ENCODE measurements around the gene ITPR2. TPM values are rescaled to one million over a fixed set of nuclear protein-coding genes. Genes with fewer than 3 reads are reported as not detected.
"Not testable (repeated sequence)": the region's sequence is repeated elsewhere in the genome, so short reads cannot be mapped to it uniquely, and the experiment has no call there.

ITPR2 gene
- total RNA-seq, 6 experiments from 2014 or later, result 6.9 to 8.4 (median 7.6) TPM

- H3K36me3 Mint-ChIP-seq (ENCODE audit: low read depth), result peaks cover 13% of the 10 kb centered on the region
- DNase-seq, result no peak
- TF ChIP-seq, protein P1, sequence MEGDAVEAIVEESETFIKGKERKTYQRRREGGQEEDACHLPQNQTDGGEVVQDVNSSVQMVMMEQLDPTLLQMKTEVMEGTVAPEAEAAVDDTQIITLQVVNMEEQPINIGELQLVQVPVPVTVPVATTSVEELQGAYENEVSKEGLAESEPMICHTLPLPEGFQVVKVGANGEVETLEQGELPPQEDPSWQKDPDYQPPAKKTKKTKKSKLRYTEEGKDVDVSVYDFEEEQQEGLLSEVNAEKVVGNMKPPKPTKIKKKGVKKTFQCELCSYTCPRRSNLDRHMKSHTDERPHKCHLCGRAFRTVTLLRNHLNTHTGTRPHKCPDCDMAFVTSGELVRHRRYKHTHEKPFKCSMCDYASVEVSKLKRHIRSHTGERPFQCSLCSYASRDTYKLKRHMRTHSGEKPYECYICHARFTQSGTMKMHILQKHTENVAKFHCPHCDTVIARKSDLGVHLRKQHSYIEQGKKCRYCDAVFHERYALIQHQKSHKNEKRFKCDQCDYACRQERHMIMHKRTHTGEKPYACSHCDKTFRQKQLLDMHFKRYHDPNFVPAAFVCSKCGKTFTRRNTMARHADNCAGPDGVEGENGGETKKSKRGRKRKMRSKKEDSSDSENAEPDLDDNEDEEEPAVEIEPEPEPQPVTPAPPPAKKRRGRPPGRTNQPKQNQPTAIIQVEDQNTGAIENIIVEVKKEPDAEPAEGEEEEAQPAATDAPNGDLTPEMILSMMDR (IDR thresholded peaks at IDR 0.05), result no peak
These were observed 509.3 kb downstream of the ITPR2 start for GRCh38 chr12:26323673-26324072.

DNA sequence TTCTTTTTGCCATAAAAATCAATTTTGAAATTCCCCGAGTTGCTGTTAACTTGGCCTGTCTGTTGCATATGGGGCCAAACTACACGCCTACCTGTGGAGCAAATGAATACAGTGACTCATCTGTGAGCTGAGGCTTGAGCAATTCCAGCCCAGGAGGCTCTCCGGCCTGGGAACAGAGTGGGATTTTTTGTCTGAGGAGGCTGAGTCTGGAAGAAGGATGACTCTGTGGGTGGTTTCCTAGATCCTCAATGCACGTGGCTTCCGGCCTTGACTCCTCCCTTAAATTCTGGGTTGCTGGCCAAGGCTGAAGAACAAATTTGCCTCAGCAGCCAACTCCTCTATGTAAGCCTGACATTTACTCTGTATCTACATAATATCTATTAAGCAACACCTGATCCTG lies 513.5 kb downstream of the ITPR2 start:
- Mint-ChIP-seq H3K9me3 (peaks cover 9% of the 10 kb centered on the region), H3K4me3 (no peak overlapping the region), H3K36me3 (ENCODE audit: low read depth) (peaks cover 17% of the 10 kb centered on the region), H3K27me3 (ENCODE audit: insufficient read depth) (peaks cover 2% of the 10 kb centered on the region), H3K27ac (peak overlapping the region; percentile 62), H3K4me1 (ENCODE audit: low read depth) (peaks cover 30% of the 10 kb centered on the region)
- DNase-seq, result peak; percentile 18
- TF ChIP-seq, protein P1 (IDR thresholded peaks at IDR 0.05), result no peak

More at GRCh38 chr12:26323673-26324072, 509.3 kb downstream of the ITPR2 start:
- no peak overlapping the region for H3K4me3 Mint-ChIP-seq
- H3K27ac Mint-ChIP-seq, result no peak overlapping the region
- H3K27me3 Mint-ChIP-seq (ENCODE audit: insufficient read depth), result peaks cover 3% of the 10 kb centered on the region
- peaks cover 14% of the 10 kb centered on the region for H3K4me1 Mint-ChIP-seq (ENCODE audit: low read depth)
- peaks cover 9% of the 10 kb centered on the region for H3K9me3 Mint-ChIP-seq

DNA sequence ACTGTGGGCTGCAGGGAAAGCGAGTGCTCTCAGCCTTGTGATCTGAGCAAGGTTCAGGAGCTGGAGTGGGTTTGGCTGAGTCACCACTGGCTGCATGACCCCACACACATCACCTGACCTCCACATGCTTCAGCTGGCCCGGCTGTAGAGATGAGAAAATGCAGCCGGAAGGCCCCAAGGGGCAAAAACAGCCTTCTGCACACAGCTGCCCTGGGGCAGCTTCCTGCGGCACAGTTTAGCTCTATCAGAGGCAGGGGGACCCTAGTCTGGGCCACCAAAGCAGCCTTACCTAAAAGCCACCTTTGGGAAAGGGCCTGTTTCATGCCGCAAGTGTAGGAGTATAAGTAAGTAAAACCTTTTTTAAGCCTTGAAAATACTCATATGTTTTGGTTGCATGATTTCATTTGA lies 514.3 kb downstream of the ITPR2 start:
- Mint-ChIP-seq H3K27me3 (ENCODE audit: insufficient read depth) (peaks cover 5% of the 10 kb centered on the region), H3K9me3 (peaks cover 15% of the 10 kb centered on the region), H3K36me3 (ENCODE audit: low read depth) (peaks cover 24% of the 10 kb centered on the region), H3K4me3 (peak overlapping the region; percentile 24), H3K27ac (peak overlapping the region; percentile 83), H3K4me1 (ENCODE audit: low read depth) (peaks cover 30% of the 10 kb centered on the region)
- peak; percentile 60 for DNase-seq
- TF ChIP-seq, protein P1 (IDR thresholded peaks at IDR 0.05), result no peak

DNA sequence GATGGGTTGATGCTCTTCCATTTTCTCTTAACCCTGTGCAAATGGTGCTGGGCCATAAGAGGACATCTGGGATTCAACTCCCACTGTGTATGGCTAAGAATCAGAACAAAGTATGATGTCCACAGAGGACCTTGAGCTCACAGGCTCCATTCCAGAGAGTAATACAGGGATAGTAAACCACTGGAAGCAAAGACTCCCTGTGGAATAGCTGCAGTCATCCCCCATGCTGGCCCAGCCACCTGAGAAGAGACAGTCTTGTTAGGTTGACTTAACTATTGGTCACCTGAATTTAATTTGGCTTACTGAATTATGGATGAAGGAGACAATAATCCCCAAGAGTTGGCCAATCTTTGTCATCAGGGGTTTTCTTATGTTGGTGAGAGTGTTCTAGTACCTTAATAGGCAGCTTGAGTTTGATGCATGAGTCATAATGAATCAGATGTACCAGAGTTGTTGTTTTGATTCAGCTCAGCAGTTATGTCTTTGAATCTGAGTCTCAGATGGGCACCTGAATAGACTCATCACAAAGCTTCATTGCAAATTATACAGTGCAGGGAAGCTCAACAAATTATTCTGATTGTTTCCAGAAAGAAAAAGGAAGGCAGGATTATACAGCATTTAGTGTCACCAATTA lies 514.9 kb downstream of the ITPR2 start:
- Mint-ChIP-seq H3K4me1 (ENCODE audit: low read depth) (peaks cover 30% of the 10 kb centered on the region), H3K36me3 (ENCODE audit: low read depth) (peaks cover 30% of the 10 kb centered on the region), H3K4me3 (peak overlapping the region; percentile 15; the same call in 1 of the 2 replicates), H3K9me3 (peaks cover 21% of the 10 kb centered on the region), H3K27ac (peak overlapping the region; percentile 83), H3K27me3 (ENCODE audit: insufficient read depth) (peaks cover 8% of the 10 kb centered on the region)
- TF ChIP-seq, protein P1 (IDR thresholded peaks at IDR 0.05), result no peak
- DNase-seq, result peak; percentile 64

DNA sequence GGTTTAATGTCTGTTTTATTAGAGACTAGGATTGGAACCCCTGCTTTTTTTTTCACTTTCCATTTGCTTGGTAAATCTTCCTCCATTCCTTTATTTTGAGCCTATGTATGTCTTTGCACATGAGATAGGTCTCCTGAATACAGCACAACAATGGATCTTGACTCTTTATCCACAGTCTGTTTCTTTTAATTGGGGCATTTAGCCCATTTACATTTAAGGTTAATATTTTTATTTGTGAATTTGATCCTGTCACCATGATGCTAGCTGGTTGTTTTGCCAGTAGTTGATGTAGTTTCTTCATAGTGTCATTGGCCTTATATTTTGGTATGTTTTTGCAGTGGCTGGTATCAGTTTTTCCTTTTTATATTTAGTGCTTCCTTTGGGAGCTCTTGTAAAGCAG lies 518.9 kb downstream of the ITPR2 start:
- H3K27me3 Mint-ChIP-seq (ENCODE audit: insufficient read depth); H3K27ac Mint-ChIP-seq; DNase-seq; H3K4me3 Mint-ChIP-seq: not testable (repeated sequence)
- H3K9me3 Mint-ChIP-seq, result peaks cover 19% of the 10 kb centered on the region
- peaks cover 20% of the 10 kb centered on the region for H3K4me1 Mint-ChIP-seq (ENCODE audit: low read depth)
- peaks cover 19% of the 10 kb centered on the region for H3K36me3 Mint-ChIP-seq (ENCODE audit: low read depth)

DNA sequence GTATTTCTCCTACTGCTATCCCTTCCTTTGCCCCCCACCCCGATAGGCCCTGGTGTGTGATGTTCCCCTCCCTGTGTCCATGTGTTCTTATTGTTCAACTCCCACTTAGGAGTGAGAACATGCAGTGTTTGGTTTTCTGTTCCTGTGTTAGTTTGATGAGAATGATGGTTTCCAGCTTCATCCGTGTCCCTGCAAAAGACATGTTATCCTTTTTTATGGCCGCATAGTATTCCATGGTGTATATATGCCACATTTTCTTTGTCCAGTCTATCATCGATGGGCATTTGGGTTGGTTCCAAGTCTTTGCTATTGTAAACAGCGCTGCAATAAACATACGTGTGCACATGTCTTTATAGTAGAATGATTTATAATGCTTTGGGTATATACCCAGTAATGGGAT lies 522.5 kb downstream of the ITPR2 start:
- H3K4me3 Mint-ChIP-seq; DNase-seq; H3K27ac Mint-ChIP-seq; H3K27me3 Mint-ChIP-seq (ENCODE audit: insufficient read depth); H3K4me1 Mint-ChIP-seq (ENCODE audit: low read depth): not testable (repeated sequence)
- H3K9me3 Mint-ChIP-seq, result peaks cover 19% of the 10 kb centered on the region
- H3K36me3 Mint-ChIP-seq (ENCODE audit: low read depth), result peaks cover 19% of the 10 kb centered on the region

All from HFFc6 (cell line).